ENCODE measurements around the gene MACROD1.

The MACROD1 gene

DNA sequence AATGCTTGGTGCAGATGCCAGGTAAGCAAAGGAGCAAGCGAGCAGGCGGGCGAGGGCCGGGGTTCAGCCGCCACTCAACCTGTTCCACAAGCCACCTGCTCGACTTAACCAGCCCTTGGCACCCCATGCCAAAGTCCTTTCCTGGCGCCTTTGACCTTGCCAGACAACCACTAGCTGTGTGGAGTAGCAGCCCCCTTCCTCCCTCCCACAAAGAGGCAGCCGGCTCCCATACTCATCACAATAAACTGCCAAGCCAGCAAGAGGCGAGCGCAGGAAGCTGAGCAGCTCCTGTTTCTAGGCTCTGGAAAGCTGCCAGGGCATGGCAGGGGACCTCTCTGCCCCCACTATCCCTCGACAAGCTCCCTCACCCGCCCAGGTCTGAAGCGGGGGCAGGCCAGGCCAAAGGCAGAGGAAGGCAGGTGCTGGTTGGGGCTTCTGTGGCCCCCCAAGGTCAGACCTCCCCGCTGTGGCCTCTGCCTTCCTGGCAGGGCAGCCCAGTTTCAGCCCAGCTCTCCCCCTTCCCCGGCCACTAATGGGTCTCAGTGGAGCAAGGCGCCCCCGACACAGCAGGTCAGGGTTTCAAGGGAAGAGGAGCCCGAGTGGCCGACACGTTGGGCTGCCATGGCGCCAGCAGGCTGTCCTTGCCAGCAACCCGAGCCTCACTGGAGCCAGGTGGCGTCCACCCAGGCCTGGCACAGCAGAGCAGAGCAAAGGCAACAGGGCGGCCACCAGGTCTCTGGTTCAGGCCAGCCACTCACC lies 15.3 kb downstream of the MACROD1 start:
- DNase-seq = peak; percentile 80

DNA sequence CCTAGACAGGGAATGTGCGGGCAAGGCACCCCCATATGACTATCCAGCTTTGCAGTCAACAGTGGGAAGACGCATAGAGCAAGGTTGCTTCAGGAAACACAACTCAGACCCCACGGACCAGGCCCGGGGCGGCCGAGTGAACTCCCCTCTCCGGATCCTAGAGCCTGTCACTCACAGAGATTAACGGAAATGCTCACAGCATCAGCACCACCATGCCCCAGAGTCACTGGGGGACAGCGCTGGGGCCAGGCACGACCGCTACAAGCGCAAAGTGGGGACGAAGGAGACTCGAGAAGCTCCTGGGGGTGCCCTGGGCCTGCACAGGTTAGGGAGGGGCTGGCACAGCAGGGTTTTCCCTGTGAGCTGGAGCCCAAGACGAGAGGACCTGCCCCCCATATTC lies 15.9 kb downstream of the MACROD1 start:
- DNase-seq = peak; percentile 43

DNA sequence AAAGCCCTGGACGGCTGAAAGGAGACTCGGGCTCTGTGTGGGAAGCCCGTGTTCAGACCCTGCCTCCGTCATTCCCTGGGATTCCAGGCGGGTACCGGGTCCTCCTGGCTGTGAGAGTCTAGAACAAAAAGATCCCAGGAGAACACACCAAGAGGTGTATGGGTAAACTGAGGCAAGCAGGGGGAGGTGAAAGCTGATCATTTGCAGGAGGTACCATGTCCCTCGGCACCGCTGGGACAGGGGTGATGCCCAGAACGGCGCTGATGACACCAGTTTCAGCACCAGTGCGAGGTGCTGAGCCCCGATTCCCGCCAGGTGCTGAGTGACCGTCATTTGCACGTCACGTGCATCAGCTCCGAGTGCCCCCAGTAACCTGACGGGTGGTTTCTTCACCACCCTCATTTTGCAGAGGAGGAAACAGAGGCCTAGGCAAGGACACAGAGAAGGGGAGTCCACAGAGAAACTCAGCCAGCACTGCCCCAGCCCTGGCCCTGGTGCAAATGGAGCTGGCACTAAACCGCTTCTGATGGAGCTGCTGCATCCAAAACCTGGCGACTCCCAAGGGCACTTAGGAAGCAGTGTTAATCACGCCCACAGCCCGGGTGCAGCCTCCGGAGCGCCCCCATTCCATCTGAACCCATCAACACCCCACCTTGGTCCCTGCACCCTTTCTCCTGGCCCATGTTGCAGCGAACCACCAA lies 16.8 kb downstream of the MACROD1 start:
- DNase-seq = no peak

DNA sequence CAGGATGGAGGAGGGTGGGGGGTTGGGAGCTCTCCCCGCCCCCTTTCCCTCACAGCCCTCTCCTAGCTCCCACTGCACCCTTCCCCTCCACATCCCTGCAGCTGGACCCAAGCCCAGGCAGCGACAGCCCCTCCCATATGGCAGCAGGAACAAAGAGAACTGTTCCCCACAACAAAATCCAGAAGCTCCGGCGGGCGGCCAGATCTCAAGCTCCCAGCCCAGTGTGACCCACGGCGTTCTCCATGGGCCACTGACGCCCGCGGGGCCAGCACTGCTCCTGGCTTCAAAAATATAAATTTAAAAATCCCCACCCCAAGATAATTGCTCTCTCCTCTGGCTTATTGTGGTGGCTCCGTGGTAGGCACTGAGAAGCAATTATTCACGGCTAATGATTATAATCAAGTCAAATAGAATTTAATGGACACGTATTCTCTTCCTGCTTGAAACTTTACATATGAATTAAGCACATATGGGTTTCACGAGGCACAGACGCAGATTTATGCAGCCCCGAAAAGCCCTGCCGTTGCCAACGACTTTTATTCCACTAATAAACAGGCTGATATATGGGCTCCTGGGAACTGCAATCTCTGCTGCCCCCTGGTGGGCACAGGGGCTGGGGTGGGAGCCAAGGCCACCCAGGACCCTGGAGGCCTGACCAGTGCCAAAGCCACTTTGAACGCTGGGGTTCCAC lies 17.5 kb downstream of the MACROD1 start:
- DNase-seq = peak; percentile 28

DNA sequence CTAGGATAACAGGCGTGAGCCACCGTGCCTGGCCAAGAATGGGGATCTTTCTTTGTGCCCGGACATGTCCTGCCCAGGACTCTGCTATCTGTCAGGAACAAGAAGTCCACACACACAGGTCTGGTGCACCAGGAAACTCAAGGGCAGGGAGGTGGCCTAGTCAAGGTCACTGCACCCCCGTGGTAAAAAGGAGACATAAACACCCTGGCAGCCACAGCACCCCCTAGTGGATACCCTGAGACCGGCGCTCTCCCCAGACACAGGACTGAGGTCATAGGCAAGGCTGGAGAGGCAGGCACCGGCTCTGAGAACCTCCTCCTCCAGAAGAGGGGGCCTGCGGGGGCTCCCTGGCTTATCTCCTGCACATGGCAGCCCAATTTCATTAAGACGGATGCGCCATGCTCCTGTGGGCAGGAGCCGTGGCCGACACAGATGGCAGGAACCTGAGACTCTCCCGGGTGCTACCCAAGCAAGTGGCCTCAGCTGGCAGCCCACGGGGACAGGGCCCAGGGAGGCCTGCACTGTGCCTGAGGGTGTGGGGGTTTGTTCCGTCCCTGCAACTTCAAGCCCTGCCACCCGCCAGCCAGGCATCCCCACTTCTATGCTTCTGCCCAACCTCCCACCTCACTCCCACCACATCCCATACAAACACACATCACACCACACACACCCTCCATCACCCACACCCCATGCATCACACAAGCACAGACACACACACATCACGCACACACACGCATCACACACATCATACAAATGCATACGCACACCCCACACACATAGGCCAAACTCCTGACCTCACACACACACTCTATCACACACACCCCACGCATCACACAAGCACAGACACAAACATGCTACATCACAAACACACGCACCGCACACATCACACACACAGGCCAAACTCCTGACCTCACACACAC lies 19.6 kb downstream of the MACROD1 start:
- peak; percentile 13 for DNase-seq

DNA sequence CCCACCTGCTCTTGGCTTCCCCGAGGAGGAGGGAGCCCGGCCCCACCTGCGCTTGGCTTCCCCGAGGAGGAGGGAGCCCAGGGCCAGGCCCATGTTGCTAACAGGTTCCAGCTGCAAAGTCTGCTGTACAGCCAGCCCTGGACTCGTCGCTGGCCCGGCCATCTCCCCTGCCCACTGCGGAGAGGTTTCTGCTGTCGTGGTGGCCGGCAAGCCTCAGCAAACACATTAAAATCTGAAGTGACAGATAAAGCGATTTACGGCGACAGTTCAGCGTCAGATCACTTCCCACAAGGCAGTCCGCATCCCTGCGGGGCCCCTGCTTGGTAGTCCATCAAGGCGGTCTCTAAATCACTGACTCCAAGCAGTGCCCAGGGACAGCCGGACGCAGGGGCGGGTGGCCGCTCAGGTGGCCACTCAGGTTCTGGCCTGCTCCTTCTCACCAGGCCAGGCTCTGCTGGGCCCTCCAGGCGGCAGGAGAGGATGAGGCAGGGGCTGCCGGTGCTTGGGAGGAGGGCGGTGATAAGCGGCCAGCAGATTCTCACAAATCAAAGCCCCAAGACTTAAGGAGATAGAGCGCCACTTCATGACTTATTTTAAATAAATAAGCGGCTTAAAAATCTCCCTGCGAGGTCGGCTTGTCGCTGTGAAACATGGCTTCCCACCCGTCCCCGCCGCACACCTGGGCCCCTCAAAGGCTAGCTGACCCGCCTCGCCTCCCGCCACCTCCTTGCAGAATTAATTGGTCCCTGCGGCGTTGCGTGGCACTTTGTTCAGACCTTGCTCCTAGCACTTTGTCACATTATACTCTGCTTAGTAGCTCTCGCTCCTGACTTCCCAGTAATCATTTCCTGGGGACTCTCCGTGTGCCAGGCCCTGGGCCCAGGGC lies 21.1 kb downstream of the MACROD1 start:
- no peak for DNase-seq

DNA sequence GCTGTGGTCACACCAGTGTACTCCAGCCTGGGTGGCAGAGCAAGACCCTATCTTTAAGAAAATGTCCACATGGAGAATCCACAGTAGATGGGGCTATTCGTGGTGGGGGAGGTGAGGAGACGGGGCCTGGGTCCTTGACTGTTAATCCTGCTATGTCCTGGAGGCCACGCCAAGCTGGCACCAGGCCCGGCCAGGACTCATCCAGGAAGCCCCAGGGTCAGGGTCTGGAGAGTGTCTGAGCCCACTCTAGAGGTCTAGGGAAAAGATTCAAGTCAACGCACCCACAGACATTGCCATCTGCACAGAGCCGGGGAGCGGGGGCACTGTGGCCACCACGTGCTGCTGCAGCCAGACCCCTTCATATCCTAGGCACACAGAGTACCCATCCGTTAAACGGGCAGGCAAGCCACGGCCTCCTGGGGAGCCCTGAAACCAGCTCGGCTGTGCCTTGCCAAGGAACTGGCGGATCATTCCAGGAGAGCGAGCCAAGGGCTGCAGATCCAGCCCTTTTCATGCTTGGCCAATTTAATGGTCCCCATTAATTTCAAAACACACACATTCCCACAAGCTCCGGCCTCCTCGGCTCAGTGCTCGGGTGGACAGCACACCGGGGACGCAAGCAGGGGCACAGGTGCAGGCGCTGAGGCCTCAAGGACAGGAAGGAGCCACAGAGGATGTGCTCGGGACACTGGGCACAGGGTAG lies 24.7 kb downstream of the MACROD1 start:
- no peak for DNase-seq

DNA sequence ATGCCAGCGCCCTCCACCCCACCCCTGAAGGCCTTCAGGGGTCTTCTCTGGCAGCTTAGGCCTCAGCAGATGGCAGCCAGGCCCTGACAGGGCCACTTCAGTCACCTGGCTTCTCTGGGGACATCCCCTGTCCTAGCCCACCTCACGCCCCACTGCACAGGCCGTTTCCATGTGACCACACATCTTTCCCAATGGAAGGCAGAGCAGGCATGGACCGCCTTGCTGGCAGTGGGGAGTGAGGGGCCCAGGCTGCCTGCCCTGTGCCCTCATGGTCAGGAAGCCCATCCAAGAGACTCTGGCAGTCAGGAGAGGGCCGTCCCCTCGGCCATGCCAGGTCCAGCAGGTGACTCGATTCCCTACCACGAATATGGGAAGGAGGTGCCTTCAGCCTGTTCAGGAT lies 25.8 kb downstream of the MACROD1 start:
- DNase-seq = no peak

DNA sequence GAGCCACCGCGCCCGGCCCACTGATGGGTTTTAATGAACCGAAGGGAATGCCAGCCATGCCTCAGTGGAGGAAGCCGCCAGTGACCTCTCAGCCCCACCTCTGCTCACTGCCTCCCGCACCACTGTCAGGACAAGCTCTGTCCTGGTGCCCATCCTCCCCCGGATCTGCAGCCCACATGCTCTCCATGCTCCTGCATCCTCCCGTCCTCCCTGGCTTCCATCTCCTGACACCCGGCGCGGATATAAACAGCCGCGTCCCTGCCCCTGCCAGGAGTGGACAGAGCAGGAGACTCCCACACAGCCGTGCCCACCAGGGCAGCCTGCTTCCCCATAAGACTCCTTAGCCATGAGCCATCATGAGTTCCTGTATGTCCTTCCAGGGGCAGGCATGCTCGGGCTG lies 26.9 kb downstream of the MACROD1 start:
- DNase-seq = no peak

DNA sequence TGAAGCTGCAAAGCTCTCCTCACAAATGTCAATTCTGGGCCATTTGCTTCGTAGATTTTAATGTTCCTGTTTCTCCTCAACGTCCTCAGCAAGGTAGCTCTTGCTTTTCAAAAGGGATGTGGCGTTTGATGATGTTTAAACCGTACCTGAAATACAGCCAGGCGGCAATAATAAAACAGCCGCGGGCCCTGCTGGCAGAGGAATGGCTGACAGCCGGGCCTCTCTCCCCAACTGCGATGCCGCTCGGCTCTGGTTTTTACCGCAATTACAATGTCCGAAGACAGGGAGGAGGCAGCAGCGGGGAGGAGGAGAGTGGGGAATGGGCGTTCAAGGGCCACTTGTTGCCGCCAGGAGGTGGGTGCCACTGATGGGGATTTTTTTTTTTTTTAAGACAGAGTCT lies 27.5 kb downstream of the MACROD1 start:
- DNase-seq = no peak

DNA sequence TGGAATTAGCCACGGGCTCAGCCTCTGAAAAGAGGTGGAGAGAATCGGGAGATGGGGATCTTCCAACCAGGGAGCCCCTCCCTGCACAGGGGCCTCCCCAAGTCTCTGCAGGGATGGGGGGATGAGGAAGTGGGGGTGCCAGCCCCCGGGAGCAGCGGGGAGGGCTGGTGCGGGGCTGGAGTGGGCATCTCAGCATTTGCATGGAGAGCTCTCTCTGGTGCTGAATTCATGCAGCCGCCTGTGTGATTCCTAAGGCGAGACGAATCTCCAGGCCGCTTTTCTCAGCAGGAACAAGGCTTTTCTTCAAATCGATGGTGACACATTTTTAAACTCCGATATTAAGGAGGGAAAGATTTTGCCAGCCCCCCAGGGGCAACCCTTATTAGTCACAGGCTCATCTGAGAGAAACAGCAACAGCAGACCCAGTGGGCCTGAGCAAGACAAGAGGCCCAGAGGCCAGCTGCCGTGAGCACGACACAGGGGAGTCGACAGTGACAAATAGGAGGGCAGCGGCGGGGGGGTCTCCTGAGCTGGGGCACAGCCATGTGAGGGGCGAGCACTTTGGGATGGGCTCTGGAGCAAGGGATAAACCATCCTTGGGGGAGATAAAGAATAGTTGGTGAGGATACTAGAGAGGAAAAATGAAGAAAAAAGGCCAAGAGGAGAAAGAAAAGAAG lies 29.0 kb downstream of the MACROD1 start:
- no peak for DNase-seq

DNA sequence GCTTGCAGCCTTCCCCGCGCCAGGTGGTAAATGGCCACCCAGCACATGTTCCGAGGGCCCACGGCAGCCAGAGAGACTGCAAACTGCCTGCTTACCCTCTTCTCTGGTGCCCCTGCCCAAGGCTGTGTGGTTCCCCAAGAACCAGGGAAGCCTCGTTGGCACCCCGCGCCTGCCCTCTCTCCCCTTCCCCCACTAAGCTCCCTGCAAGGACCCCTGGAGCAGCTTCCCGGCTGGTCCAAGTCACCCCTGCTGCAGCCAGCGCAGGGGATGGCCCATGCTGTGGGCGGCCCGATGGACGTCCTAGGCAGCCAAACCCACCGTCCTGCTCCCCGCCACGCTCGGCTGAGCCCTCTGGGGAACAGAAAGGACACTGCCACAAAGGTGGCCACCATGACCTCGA lies 30.2 kb downstream of the MACROD1 start:
- DNase-seq = no peak

DNA sequence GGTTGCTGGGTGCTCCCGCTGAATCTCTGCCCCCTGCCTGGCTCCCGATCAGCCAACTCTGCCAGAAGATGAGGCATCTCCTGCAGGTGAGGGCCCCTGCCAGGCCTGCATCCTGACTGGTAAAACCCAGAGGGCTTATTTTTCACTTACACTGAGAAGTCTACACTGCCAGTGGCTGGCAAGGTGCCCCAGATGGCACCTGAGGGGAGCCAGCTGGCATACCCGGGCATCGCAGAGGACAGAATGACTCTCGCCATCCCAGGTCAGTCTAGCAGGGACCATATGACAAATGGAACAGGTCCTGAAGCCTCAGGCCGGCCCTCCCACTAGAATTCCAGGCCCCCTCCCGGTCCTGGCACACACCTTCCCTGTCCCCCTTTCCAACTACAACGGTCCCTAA lies 30.9 kb downstream of the MACROD1 start:
- DNase-seq = no peak

DNA sequence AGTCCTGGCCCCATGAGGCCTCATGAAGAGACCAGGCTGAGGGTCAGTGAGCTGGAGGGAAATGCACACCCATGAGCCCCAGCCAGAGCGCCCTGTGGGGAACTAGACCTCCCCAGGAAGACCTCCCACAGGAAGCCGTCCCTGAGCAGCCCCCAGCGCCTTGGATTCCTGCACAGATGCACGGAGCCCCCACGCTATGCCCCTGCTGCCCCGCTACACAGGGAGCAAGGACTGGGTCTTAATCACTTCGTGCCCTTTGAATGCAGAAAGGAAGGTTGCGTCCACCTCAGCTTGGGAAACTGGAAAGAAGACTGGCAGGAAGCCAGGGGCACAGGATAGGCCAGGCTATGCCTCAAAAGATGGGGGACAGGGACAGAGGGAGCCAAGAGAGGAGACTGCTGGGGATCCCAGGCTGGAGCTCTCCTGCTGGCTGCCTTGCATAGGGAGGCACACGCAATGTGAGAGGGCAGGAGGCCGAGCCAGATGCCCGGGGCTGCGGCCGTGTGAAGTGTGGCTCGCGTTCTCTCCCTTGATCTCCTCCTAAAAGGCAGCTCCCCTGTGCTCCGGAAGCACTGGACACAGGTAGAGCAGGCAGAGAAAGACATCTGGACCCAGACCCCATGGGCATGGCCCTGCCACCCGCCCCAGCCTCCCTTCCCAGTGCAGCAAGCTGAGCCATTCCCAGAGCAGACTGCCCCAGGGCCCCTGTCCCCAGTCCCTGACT lies 32.8 kb downstream of the MACROD1 start:
- DNase-seq = no peak

DNA sequence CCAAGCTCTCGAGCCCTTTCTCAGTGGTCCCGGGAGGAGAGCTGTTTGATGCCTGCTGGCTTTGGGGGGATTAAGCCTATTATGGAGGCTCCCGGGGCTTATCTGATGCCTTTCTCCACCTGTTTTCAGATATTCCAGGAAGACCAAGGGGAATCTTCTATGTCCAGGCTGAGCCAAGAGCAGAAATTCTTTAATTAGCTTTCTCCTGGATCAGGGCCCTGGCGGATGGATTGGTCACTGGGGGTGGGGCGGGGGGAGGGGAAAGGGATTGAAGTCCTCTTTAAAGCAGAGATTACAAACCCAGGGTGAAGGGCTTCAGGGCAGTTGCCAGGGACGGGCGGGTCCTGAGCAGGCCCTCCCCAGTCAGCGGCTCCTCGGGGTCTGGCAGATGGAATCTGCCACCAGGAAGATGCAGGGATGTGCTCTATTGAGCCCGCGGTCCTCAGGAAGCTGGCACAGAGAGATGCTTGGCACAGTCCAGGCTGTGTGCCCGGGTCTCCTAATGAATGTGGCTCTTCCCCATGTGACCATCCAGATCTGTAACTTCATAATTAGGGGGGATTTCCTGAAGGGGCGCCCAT lies 33.6 kb downstream of the MACROD1 start:
- no peak for DNase-seq

DNA sequence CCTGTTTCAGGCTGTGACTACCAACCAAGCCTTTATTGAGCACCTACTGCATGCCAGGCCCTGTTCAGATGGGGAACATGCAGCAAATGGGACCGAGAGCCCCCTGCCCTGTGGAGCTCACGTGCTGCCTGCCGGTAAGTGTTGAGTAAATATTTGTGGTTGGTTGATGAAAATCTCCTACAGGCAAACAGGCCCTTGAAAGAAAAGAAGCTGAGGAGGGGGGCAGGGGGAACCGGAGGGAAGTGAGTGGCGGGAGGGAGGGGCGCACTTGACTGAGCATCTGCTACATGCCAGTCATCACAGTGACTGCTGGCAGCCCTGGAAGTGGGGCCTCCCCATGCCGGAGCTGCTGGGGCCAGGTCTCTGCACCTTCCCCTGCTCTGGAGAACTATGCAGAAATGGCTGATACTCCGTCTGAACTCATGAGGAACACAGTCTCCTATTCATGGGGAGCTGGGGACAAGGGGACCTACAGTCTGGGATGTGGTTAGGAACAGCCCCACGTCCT lies 34.2 kb downstream of the MACROD1 start:
- peak; percentile 17 for DNase-seq

DNA sequence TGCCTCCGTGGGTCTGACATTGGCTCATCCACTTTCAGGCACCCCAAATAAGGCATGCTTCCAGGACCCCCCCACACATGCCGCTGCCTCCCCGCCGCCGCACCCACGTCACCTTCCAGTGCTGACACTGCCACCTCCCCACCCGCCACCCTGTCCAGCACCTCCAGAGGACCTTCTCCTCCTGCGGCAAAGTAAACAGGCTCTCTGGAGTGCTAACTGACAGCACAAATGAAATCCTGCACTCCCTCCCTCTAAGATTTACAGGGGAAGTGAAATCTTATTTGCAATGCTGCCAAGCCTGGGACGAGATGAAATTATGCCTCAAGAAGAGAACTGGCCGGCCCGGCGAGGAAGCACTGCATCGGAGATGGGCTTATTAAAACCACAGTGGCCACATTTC lies 35.3 kb downstream of the MACROD1 start:
- no peak for DNase-seq

DNA sequence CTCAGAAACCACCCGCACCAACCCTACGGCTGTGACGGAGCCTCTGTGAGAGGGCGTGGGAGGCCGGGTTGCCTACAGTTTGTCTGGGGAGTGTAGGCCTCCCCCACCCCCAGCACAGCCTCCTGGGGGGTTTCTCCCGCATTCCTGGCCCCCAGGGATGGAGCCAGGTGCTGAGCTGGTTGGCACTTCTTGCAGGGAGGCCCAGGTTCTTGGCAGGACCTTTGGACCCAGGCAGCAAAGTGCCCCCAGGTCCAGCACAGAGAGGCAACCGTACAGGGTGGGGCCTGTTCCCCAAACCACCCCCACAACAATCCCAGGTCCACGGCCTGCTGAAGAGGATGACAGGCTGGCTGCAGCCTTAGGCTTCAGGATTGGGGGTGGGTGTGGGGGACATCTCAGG lies 36.5 kb downstream of the MACROD1 start:
- no peak for DNase-seq
